Measurements from ENCODE around the gene CNTNAP5.

DNA sequence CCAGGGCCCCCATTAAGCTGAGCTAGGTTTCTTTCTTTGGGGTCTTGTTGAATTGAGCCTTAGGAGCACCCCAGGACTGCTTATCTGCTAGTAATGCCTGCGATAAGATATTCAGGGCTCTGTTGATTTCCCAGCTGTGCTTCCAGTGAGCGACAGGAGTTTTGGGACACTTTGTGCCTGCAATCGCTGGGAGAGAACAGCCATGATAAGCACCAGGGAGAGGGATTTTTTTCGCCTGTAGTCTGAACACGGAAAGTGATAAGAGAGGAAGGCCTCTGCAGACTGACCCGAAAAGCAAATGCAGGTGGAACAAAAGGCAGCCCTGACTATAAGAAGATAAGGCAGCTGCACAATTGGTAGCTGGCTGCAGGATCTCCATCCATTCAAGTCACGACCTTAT is 244.3 kb downstream of the CNTNAP5 start:
- TF ChIP-seq, protein P1, sequence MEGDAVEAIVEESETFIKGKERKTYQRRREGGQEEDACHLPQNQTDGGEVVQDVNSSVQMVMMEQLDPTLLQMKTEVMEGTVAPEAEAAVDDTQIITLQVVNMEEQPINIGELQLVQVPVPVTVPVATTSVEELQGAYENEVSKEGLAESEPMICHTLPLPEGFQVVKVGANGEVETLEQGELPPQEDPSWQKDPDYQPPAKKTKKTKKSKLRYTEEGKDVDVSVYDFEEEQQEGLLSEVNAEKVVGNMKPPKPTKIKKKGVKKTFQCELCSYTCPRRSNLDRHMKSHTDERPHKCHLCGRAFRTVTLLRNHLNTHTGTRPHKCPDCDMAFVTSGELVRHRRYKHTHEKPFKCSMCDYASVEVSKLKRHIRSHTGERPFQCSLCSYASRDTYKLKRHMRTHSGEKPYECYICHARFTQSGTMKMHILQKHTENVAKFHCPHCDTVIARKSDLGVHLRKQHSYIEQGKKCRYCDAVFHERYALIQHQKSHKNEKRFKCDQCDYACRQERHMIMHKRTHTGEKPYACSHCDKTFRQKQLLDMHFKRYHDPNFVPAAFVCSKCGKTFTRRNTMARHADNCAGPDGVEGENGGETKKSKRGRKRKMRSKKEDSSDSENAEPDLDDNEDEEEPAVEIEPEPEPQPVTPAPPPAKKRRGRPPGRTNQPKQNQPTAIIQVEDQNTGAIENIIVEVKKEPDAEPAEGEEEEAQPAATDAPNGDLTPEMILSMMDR (IDR thresholded peaks at IDR 0.05; ENCODE audit: low read depth, low read length, missing input control) = no peak
- TF ChIP-seq, protein P2, sequence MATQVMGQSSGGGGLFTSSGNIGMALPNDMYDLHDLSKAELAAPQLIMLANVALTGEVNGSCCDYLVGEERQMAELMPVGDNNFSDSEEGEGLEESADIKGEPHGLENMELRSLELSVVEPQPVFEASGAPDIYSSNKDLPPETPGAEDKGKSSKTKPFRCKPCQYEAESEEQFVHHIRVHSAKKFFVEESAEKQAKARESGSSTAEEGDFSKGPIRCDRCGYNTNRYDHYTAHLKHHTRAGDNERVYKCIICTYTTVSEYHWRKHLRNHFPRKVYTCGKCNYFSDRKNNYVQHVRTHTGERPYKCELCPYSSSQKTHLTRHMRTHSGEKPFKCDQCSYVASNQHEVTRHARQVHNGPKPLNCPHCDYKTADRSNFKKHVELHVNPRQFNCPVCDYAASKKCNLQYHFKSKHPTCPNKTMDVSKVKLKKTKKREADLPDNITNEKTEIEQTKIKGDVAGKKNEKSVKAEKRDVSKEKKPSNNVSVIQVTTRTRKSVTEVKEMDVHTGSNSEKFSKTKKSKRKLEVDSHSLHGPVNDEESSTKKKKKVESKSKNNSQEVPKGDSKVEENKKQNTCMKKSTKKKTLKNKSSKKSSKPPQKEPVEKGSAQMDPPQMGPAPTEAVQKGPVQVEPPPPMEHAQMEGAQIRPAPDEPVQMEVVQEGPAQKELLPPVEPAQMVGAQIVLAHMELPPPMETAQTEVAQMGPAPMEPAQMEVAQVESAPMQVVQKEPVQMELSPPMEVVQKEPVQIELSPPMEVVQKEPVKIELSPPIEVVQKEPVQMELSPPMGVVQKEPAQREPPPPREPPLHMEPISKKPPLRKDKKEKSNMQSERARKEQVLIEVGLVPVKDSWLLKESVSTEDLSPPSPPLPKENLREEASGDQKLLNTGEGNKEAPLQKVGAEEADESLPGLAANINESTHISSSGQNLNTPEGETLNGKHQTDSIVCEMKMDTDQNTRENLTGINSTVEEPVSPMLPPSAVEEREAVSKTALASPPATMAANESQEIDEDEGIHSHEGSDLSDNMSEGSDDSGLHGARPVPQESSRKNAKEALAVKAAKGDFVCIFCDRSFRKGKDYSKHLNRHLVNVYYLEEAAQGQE (IDR thresholded peaks at IDR 0.05) = no peak
- TF ChIP-seq TAF1 (conservative IDR thresholded peaks at IDR 0.05) (no peak), HNF4A (conservative IDR thresholded peaks at IDR 0.05) (no peak), JUND (IDR thresholded peaks at IDR 0.05) (no peak), YY1 (IDR thresholded peaks at IDR 0.05) (no peak), RAD21 (IDR thresholded peaks at IDR 0.05) (no peak), EGR1 (IDR thresholded peaks at IDR 0.05; ENCODE audit: low read depth in 2 of 2) (no peak), RXRA (IDR thresholded peaks at IDR 0.05) (no peak), SP1 (IDR thresholded peaks at IDR 0.05) (no peak), FOXA1 (IDR thresholded peaks at IDR 0.05) (no peak)
- TF ChIP-seq, protein P3, sequence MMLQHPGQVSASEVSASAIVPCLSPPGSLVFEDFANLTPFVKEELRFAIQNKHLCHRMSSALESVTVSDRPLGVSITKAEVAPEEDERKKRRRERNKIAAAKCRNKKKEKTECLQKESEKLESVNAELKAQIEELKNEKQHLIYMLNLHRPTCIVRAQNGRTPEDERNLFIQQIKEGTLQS (IDR thresholded peaks at IDR 0.05) = no peak
- TF ChIP-seq, protein P4, sequence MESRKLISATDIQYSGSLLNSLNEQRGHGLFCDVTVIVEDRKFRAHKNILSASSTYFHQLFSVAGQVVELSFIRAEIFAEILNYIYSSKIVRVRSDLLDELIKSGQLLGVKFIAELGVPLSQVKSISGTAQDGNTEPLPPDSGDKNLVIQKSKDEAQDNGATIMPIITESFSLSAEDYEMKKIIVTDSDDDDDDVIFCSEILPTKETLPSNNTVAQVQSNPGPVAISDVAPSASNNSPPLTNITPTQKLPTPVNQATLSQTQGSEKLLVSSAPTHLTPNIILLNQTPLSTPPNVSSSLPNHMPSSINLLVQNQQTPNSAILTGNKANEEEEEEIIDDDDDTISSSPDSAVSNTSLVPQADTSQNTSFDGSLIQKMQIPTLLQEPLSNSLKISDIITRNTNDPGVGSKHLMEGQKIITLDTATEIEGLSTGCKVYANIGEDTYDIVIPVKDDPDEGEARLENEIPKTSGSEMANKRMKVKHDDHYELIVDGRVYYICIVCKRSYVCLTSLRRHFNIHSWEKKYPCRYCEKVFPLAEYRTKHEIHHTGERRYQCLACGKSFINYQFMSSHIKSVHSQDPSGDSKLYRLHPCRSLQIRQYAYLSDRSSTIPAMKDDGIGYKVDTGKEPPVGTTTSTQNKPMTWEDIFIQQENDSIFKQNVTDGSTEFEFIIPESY (IDR thresholded peaks at IDR 0.05) = no peak
- TF ChIP-seq, protein P5, sequence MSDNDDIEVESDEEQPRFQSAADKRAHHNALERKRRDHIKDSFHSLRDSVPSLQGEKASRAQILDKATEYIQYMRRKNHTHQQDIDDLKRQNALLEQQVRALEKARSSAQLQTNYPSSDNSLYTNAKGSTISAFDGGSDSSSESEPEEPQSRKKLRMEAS (IDR thresholded peaks at IDR 0.05) = no peak
